GM18858 (cell line): ENCODE results near the gene CYB5B.

ENCODE experiments used
- ATAC-seq: cut with Tn5 transposase; IDR thresholded peaks from one replicate; pipeline ENCODE4 v1.9.1; 2021; ENCODE audit not compliant: unreplicated experiment

The CYB5B gene

DNA sequence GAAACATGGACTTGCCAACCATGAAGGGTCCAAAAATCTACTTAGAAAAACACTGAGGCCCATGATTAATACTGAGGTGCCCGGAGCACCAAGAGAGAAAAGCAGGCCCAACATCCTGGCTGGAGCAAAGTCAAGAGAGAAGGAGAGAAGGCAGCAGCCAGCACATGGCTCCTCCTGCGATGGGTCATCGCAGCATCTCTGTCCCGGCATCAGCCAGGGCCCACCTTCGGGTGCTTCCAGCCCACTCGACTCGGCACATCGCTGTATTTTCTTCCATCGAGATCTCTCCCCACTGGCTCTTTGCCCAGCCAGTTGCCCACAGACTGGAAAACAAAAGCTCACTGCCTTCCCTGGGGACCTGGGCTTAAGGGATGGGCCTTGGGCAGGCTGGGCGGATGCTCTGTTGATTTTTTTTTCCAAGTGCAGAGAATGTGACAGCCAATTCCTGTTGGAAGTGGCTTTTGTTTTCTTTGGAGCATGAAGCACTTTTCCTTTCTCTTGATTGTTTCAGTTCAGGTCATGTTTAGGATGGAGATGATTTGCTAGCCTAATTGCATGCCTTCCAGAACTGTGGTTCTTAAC, 58.1 kb downstream of the CYB5B start:
- ATAC-seq = no peak

DNA sequence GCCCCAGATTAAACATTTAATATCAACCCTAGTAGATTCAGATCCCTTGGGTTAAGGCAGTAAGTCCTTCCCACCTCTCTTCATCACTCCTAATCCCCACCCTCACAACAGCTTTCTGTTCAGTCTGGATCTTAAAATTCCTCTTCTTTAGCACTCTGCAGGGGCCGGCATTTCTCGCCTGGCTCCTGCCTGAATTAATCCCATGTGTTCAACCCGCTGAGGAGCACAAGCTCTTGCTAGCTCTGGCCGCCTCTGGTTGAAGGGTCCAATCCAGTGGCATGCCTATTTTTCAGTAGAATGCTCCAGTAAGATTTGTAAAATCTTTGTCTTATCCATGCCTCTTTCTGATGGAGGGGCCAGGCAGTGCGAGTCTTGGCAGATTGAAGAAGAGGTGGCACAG, 59.2 kb downstream of the CYB5B start:
- no peak for ATAC-seq

GRCh38 chr16:69485361-69485760, 60.9 kb downstream of the CYB5B start:
- ATAC-seq = no peak

GRCh38 chr16:69485816-69486215, 61.4 kb downstream of the CYB5B start:
- ATAC-seq = no peak

GRCh38 chr16:69486272-69486671, 61.9 kb downstream of the CYB5B start:
- no peak for ATAC-seq

DNA sequence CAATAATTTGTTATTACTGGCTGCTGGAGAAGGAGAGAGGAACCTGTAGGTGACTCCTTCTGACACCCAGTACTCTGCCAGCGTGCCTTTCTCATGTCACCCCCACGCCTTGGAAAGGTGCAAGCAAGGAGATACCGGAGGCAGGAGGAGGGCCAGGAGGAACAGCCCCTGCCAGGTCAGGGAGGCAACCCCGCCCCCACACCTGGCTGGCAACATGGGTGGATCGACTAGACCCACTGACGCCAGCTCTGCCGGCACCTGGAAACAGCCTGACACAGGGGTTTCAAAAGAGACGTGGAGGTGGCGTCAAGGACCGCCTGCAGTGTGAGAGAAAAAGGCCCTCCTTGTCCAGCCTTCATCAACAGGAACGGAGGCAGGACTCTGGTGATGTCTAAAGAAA, 62.3 kb downstream of the CYB5B start:
- ATAC-seq = no peak

DNA sequence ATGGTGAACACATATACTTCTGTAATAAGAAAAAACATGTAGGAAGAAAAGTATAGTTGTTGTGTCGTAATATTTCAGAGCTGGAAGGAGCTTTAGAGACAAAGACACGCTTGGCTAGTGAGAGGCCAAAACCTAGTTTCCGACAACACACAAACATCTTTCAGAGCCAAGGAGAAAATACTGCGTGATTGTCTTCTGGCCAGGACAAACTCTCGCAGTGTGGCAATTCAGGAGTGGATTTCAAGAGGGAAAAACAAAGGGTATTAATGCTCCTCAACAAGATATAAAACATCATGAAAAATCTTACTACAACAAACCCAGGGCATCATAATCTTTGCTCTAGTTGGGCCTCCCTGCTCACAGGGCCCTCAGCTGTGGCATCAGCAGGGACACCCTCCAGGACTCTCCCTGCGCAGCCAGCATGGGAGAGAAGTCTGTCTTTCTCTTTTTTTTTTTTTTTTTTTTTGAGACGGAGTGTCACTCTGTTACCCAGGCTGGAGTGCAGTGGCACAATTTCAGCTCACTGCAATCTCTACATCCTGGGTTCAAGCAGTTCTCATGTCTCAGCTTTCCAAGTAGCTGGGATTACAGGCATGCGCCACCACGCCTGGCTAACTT, 66.4 kb downstream of the CYB5B start:
- ATAC-seq = no peak

- no peak for ATAC-seq
These were observed 70.6 kb downstream of the CYB5B start for GRCh38 chr16:69494991-69495392.

DNA sequence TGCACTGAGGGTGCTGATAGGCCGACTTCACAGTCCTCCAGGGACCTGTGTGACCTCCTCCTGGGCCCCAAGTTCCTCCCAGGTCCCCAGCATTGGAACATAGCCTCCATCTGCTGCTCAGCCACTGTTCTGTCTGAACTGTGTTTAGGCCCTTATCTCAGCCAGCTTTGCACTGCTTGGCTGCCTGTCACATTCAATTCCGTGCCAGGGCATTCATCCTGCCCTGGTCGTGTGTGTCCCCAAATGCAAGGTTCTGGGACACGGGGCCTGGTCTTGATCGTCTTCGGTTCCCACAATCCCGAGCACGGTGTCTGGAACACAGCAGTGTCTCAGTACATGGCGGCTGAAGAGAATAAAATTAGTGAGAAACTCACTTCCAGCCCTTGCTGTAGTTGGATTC, 71.4 kb downstream of the CYB5B start:
- ATAC-seq = no peak

DNA sequence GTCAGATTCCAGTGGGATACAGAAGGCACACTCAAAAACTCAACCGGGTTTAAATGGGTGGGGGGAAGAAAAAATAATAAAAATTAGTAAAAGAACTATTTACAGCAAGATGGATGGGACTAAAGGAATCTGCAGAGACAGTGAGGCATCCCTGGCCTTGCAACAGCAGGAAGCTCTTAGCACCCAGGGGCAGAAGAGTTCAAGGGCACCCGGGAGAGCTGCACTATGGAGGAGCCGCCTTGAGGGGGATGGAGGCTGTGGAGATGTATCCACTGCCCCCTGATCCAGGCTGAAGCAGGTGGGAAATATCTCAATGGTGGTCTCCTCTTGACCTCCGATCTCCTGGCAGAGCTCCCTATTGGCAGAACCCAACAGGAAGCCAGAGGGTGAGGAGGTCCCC, 72.0 kb downstream of the CYB5B start:
- ATAC-seq = no peak

DNA sequence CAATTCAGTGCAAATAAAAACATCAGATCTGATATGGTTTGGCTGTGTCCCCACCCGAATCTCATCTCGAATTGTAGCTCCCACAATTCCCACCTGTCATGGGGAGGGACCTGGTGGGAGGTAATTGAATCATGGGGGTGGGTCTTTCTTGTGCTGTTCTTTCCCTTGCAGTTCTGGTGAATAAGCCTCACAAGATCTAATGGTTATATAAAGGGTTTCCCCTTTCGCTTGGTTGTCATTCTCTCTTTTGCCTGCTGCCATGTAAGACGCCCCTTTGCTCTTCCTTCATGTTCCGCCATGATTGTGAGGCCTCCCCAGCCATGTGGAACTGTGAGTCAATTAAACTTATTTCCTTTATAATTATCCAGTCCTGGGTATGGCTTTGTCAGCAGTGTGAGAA, 72.5 kb downstream of the CYB5B start:
- ATAC-seq = no peak

- ATAC-seq = no peak
These were observed 73.6 kb downstream of the CYB5B start for GRCh38 chr16:69497876-69498596.

DNA sequence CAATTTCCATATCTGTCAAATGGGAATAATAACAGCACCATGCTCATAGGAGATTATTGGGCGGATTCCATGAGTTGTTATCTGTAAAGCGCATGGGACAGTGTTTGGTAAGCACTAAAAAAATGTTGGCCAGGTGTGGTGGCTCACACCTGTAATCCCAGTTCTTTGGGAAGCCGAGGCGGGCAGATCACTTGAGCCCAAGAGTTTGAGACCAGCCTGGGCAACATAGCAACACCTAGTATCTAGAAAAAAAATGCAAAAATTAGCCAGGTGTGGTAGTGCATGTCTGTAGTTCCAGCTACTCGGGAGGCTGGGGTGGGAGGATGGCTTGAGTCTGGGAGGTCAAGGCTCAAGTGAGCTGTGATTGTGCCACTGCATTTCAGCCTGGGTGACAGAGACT, 74.5 kb downstream of the CYB5B start:
- no peak for ATAC-seq

- no peak for ATAC-seq
These were observed 75.3 kb downstream of the CYB5B start for GRCh38 chr16:69499541-69500230.

DNA sequence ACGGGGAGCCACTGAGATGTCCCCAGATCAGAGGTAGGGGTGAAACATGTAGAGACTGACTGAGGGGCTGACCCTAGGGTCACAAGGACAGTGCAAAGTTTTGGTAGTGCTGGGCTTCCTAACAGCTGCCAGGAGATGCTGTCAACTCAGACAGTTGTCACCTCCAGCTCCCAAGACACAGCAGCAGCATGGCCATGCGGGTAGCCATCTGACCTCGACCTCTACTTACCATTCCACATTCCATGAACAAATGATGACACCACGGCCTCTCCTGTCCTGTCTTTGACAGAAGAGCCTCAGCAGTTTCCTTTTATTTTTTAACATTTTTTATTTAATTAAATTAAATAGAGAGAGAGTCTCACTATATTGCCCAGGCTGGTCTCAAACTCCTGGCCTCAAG, 76.1 kb downstream of the CYB5B start:
- ATAC-seq = no peak

GRCh38 chr16:69501956-69502745, 77.7 kb downstream of the CYB5B start:
- no peak for ATAC-seq

GRCh38 chr16:69503244-69503643, 78.8 kb downstream of the CYB5B start:
- no peak for ATAC-seq

DNA sequence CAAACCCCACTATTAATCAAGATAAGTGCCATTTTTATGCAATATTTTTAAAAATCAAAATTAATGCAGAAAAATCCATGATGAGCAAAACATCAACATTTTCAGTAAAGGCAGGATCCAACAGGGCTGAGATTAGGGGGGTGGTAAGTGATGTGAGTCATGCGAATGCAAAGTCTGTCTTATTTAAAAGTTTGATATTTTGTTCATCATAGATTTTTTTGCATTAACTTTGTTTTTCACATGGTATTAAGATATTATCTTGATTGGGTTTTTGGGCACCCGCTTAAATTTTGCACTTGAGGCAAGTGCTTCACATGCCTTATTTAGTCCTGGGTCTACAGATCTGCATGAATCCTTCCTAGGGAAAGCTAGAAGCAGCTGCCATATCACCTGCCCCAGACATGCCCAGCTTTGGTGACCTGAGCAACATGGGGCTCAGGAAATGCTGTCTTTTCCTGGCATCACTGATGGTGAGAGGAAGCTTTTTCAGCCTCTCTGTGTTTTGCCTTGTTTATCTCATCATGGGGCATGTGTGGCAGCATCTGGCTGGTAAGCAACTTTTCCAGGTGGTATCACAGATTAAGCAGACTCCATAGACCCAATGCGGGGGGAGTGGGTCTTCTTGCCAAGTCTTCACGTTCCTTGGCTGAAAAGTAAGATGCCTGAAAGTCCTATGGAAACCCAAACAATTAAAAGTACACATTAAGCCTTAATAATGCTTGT, 83.8 kb downstream of the CYB5B start:
- no peak for ATAC-seq

- no peak for ATAC-seq
These were observed 84.7 kb downstream of the CYB5B start for GRCh38 chr16:69509125-69509524.

DNA sequence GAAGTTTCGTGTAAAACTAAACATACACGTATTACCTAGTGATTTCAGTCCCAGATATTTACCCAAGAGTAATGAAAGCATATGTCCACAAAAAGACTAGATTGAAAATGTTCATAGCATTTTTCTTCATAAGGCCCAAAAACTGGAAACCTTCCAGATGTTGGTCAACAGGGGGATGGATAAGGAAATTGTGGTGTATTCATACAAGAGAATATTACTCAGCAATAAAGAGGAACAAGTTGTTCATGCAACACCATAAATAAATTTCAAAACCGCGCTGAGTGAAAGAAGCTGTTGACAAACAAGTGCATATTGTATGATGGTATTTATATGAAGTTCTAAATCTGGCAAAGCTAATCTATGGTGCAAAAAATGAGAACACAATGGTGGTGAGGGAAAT, 87.2 kb downstream of the CYB5B start:
- ATAC-seq = no peak
